NOMO-1 treated with DMSO at 0.1 percent for 48 hours (cell line): ENCODE results near the gene TIMM10.
A peak's percentile ranks its signal among the peaks of the same experiment; 100 is the strongest.
"Not testable (repeated sequence)": the region's sequence is repeated elsewhere in the genome, so short reads cannot be mapped to it uniquely, and the experiment has no call there.

Source experiments
- DNase-seq: peaks from one replicate; lab custom pipeline; 2025; ENCODE audit not compliant: unreplicated experiment; lab: John Stamatoyannopoulos, UW

Gene TIMM10

GRCh38 chr11:57543593-57543992 is 13.0 kb upstream of the TIMM10 start:
- no peak for DNase-seq

DNA sequence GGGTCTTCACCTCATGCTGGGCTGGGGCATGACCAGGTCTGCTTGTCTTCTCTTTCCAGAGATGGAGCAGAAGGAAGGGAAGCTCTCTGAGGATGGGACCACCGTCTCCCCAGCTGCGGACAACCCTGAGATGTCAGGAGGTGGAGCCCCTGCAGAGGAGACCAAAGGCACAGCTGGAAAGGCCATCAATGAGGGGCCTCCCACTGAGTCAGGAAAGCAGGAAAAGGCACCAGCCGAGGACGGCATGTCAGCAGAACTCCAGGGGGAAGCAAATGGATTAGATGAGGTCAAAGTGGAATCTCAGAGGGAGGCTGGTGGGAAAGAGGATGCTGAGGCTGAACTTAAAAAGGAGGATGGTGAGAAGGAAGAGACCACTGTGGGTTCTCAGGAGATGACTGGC is 12.0 kb upstream of the TIMM10 start:
- no peak for DNase-seq

DNA sequence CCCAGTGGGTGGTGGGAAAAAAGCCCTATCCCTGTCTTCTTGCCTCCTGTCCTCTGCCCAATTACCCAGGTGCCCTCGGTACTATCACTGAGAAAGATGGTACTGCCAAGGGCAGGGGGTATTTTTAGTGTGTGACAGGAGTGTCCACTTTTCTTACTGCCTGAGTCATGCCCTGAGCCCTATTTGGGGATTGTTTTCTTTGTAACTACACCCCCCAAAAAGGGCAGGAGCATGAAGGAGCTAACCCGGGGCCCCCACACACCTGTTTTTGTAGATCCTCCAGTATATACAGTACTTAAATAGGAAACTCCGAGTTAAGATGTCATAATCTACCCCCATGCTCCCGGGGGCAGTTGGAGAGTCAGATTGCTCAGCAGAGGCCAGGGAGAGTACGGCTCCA is 10.6 kb upstream of the TIMM10 start:
- DNase-seq, result no peak

- DNase-seq, result no peak
Observed at GRCh38 chr11:57539342-57539741, 8.8 kb upstream of the TIMM10 start.

GRCh38 chr11:57536947-57537619 is 6.5 kb upstream of the TIMM10 start, which contains the start of gene SMTNL1:
SMTNL1 (plus strand) TSS chr11:57537595; CDS start chr11:57542643, 5,048 bp downstream.
- no peak for DNase-seq

- DNase-seq, result not testable (repeated sequence)
Observed at GRCh38 chr11:57534449-57534848, 3.9 kb upstream of the TIMM10 start.

DNA sequence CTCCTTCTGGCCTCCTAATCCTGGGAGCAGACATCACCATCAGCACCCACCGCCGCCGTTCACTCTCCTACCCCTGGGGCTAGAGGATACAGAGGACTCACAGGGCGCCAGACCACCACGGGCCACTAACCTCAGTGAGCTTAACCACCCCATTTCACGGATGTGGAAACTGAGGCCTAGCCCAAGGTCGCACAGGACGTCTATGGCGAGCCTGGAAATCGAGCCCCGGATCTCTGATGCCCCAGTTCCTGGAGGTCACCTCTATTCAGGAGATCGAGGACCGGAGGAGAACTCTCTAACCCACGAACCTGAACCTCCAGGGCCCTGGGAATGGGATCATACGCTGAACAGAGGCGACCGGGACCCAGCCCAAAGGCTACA is 349 bp downstream of the TIMM10 start:
- no peak for DNase-seq

DNA sequence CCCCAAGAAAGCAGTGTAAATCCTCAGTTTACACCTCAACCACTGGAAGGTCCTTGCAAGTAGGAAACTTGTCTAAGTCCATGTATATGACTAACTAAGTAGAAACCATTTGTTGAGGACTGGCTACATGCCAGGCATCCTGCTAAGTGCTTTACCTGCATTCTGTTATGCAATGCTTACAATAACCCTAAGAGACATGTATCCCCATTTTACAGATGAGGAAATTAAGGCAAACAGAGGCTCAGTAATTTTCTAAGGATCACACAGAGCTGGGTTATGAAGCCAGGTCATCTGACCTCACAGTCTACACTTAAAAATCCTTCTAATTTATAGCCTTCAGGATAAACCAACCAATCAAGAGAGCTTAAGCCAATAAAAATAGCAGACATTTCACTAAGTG is 1.5 kb downstream of the TIMM10 start:
- no peak for DNase-seq

DNA sequence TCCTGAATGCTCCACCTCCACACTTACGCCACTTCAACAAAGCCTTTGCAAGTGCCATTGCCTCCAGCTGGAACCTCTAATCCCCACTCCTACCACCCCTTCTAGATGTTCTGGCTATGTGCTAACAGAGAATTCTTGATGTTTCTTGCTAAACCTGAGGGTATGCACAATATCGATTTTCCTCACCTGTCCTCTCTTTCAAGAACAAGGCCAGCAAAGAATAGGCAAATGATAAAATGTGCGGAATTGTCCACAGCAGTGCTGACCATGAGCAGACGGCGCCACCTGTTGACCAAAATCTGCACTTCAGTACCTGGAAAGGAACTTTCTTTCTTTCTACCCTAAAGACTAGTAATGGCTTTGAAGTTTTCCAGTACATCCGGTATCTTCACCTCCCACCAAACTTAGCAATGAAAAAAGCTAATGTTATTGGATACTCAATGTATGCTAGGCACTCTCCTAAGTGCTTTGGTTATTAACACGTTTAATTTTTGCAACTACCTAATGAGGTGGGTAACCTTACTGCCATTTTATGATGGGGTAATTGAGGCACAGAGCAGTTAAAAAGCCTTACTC is 3.4 kb downstream of the TIMM10 start:
- peak; percentile 51 for DNase-seq

DNA sequence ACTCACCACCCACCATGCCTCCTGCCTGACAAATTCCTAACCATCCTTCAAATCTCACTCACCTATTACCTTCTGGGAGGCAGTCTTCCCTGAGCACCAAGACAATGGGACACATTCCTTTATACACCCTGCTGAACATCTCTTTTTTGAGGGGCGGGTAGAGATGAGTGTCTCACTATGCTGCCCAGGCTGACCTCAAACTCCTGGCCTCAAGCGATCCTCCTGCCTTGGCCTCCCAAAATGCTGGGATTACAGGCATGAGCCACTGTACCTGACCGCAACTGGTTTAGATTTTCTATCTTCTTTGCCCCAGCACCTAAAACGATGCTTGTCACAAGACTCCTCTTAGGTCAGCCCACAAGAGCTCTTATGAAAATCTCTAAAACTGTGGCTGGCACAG is 7.1 kb downstream of the TIMM10 start:
- DNase-seq, result no peak

GRCh38 chr11:57521116-57521515 is 9.4 kb downstream of the TIMM10 start:
- DNase-seq, result no peak

GRCh38 chr11:57516061-57516443 is 14.5 kb downstream of the TIMM10 start:
- no peak for DNase-seq

- DNase-seq, result no peak
Observed at GRCh38 chr11:57515332-57516060, 15.1 kb downstream of the TIMM10 start, which contains the start of gene SLC43A1. SLC43A1 (minus strand) TSS chr11:57515702; CDS start chr11:57514111, 1,591 bp downstream.

GRCh38 chr11:57514538-57515331 is 15.8 kb downstream of the TIMM10 start:
- no peak for DNase-seq

DNA sequence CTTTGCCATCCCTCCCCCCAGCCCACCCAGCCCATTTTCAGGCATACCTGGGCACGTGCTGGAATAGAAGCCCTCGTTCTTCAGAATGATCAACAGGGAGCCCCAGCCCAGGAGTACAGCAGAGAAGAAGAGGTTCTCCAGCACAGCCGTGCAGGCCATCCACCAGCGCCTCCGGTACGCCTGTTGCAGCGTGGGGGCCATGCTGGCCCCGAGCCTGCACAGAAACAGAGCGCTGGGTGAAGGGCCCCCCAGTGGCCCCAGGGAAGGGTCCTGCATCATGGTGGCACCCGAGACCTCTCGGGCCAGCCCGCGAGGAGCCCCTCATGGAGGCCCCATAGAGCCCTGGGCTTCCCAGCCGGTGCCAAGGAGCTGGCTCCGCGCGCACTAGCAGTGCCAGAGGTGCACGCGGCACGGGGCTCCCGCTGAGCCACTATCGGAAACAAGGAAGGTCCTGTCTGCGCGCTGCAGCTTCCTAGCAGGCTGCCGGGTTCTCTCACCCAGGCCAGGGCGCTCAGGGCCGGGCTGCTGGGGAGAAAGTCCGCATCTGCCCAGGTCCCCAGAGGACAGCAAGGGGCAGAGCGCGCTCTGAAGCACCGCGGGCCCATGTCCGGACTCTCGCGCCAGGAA is 16.5 kb downstream of the TIMM10 start:
- DNase-seq, result no peak

DNA sequence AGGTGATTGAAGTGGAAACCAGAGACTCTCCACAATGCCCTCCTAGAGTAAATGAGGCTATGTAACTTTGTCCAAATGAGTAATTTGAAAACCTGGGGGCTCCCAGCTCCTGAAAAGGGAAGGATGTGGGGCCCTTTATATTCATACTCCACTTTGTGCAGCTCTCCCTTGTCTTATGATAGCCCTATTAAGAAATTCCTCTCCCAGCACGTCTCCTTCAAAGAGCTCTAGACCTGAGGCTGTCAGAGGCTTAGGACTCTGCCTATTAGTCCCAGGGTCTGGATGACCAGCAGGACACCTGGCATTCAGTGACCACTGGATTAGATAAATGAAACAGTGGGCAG is 17.1 kb downstream of the TIMM10 start:
- DNase-seq, result no peak

- no peak for DNase-seq
Observed at GRCh38 chr11:57512646-57513451, 17.7 kb downstream of the TIMM10 start.

GRCh38 chr11:57511741-57512430 is 18.7 kb downstream of the TIMM10 start:
- DNase-seq, result no peak

DNA sequence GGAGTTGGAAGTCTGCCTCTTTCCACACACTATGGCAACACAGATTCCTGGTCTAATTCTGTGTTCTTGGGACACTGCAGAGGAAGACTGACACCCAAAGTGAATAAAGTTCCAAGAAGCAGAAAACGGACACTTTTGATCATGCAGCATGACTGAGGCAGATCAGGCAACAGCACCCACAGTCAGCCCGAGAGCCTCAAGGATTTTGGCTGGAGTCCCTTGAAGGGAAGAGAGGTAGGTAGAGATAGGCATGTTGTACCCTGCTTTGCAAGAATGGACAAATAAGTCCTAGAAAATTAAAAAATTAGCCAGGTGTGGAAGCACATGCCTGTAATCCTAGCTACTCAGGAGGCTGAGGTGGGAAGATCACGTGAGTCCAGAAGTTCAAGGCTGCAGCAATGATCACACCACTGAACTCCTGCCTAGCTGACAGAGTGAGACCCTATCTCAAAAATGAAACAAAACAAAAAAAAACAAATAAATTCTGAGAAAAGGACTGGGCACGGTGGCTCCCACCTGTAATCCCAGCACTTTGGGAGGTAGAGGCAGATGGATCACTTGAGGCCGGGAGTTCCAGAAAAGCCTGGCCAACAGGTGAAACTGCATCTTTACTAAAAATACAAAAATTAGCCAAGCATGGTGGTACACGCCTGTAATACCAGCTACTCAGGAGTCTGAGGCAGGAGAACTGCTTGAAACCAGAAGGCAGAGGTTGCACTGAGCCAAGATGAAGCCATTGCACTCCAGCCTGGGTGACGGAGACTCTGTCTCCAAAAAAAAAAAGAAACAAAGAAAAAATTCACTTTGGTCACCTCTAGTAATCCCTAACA is 22.0 kb downstream of the TIMM10 start:
- no peak for DNase-seq
